Measurements from ENCODE around the gene CTSW.

DNA sequence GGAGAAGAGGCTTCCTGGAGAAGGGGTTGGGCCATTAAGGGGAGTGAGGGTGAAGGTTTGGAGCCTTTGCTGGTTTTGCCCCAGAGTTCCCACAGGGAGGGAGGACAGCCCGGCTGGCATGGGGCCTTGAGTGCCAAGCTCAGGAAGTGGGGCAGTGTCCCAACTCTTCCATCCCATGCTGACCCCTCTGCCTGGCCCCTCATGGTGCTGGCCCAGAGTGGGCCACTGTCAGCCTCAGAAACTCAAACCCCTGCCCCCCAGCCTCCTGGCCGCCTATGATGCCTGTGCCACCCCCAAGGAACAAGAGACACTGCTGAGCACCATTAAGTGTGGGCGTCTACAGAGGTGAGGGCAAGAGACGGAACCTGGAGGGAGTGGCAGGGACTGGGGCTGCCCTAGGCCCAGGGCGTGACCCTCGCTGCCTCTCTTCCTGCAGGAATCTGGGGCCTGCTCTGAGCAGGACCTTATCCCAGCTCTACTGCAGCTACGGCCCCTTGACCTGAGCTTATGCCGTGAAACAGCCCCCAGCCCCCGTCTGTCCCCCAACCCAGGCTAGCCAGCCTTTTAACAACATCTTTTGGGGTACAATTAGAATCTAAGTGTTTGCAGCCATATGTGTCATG lies 14.0 kb upstream of the CTSW start:
- no peak for TF ChIP-seq POLR2A (IDR thresholded peaks at IDR 0.05)
- no peak for TF ChIP-seq CTCF (IDR thresholded peaks at IDR 0.05)
